ENCODE measurements around the gene RNF138. TPM values are rescaled to one million over a fixed set of nuclear protein-coding genes. Genes with fewer than 3 reads are reported as not detected.

The RNF138 gene
- polyA plus RNA-seq, 2 of the 4 experiments (the other 2 are of a cell fraction) = 17.4 to 18.3 TPM

DNA sequence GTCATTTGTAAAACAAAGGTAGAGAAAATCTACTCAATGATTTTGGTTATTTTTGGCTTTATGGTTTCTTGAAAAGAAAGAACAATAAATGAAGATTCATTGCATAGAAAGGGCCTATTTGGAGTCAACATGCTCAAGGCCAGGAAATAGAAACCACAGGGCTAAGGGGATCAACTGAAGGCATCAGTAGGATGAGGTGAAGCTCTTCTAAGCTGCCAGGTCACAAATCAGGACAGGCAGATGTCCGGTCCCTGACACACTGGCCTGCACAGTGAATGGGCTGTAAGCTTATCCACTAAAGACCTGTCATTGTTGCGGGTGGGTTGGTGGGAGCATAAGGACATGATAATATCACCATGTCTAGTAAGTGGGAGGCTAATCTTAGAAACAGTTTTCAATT is 31.6 kb upstream of the RNF138 start:
- Histone ChIP-seq H3K4me3 (no peak overlapping the region), H3K27ac (no peak overlapping the region), H3K4me2 (no peak overlapping the region), H3K9me3 (no peaks in the 10 kb centered on the region), H3K4me1 (no peaks in the 10 kb centered on the region)
- ATAC-seq (no peak), DNase-seq (ENCODE audit: low read depth in 1 of 2, low spot score in 1 of 2) (no peak), FAIRE-seq (no peak)
- ChIA-PET CTCF (interaction anchor here (1.1 to 1.6 kb wide), 2 partner anchors 12 to 14 kb away, joined by 3 to 6 read pairs; no protein-coding TSS in a partner anchor), POLR2A (interaction anchor here (0.6 kb wide), 1 partner anchor 36 kb away, joined by 16 read pairs; no protein-coding TSS in a partner anchor)
- TF ChIP-seq RFX5 (IDR thresholded peaks at IDR 0.05) = no peak
- TF ChIP-seq CHD2 (IDR thresholded peaks at IDR 0.05; ENCODE audit: low read length, partially characterized antibody) = no peak
- TF ChIP-seq NR3C1 (IDR thresholded peaks at IDR 0.05) = no peak
- TF ChIP-seq TFCP2L1 (CRISPR knock-in tag; IDR thresholded peaks at IDR 0.05) = no peak
- TF ChIP-seq ZFP36 (IDR thresholded peaks at IDR 0.05; ENCODE audit: borderline replicate concordance, partially characterized antibody) = no peak
- TF ChIP-seq, protein P1, sequence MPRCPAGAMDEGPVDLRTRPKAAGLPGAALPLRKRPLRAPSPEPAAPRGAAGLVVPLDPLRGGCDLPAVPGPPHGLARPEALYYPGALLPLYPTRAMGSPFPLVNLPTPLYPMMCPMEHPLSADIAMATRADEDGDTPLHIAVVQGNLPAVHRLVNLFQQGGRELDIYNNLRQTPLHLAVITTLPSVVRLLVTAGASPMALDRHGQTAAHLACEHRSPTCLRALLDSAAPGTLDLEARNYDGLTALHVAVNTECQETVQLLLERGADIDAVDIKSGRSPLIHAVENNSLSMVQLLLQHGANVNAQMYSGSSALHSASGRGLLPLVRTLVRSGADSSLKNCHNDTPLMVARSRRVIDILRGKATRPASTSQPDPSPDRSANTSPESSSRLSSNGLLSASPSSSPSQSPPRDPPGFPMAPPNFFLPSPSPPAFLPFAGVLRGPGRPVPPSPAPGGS (IDR thresholded peaks at IDR 0.05) = no peak
- no peak for TF ChIP-seq JUNB (IDR thresholded peaks at IDR 0.05)
- no peak for TF ChIP-seq PHF8 (IDR thresholded peaks at IDR 0.05; ENCODE audit: borderline replicate concordance, low read depth)
- TF ChIP-seq CBX8 (IDR thresholded peaks at IDR 0.05) = no peak
- TF ChIP-seq HDAC2 (IDR thresholded peaks at IDR 0.05) = no peak
- TF ChIP-seq CHD4 (IDR thresholded peaks at IDR 0.05; ENCODE audit: borderline replicate concordance) = no peak
- no peak for TF ChIP-seq EP300 (IDR thresholded peaks at IDR 0.05)
- no peak for TF ChIP-seq JUN (IDR thresholded peaks at IDR 0.05)
- TF ChIP-seq SREBF2 (IDR thresholded peaks at IDR 0.05) = no peak
- TF ChIP-seq POLR2AphosphoS2 (conservative IDR thresholded peaks at IDR 0.05; ENCODE audit: low read length) = no peak
- TF ChIP-seq NFE2L2 (conservative IDR thresholded peaks at IDR 0.05; ENCODE audit: low read length) = no peak
- no peak for TF ChIP-seq MAZ (IDR thresholded peaks at IDR 0.05; ENCODE audit: borderline replicate concordance, low read depth, low read length)
- no peak for TF ChIP-seq CBX2 (IDR thresholded peaks at IDR 0.05; ENCODE audit: borderline replicate concordance, low read depth)
- TF ChIP-seq RNF2 (IDR thresholded peaks at IDR 0.05; ENCODE audit: borderline replicate concordance, low read depth) = no peak
- TF ChIP-seq FOSB (CRISPR knock-in tag; IDR thresholded peaks at IDR 0.05) = no peak
- WGBS (ENCODE audit: missing lambda C conversion rate) = 84% methylated on average over 2 of the region's 2 CpGs

DNA sequence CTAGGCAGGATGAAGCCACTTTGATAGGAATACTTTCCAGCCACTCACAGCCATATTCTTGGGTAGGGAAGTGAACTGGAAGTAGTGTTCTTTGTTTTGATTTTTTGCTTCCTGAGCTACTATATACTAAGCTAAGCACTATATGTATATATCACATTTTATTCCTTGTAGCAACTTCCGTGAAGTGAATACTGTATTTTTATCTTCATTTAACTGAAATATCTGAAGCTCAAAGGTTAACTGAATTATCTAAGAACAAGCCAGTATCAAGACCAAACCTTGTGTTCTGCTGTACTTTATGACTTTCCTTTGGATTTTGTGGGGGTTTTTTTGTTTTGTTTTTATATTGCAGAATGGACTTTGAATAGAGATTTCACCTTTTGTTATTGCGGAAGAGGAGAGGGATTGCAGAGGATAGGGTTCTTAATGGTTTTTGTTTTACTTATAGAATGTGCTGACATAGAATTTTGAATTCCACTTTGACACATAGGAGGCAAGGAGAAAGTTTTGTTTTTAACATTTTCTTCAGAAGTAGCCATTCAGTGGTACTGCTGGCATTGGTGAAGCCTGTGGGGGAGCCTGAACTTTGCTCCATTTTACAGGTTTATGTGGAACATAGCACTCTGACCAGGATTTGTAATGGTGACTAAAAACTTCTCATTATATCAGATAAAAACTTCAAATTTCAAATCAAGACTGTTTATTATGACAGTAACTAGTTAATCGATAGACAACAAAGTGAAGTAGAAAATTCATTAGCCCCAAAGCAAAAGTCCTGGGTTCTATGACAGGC is 24.1 kb upstream of the RNF138 start:
- WGBS (ENCODE audit: missing lambda C conversion rate) = 96% methylated on average over 3 of the region's 3 CpGs
- ChIA-PET POLR2A (no interaction called here), CTCF (no interaction called here)
- Histone ChIP-seq H3K27ac (no peak overlapping the region), H3K4me3 (no peak overlapping the region), H3K4me1 (no peaks in the 10 kb centered on the region), H3K9me3 (no peaks in the 10 kb centered on the region), H3K4me2 (no peak overlapping the region)
- no peak for FAIRE-seq
- TF ChIP-seq RAD21 (conservative IDR thresholded peaks at IDR 0.05 in 1 of 2, IDR thresholded peaks at IDR 0.05 in 1 of 2) (no peak), PHF8 (IDR thresholded peaks at IDR 0.05; ENCODE audit: borderline replicate concordance, low read depth) (no peak), EHMT2 (IDR thresholded peaks at IDR 0.05; ENCODE audit: low read depth) (no peak), FOSL2 (IDR thresholded peaks at IDR 0.05) (no peak), FOSL2 (CRISPR knock-in tag; IDR thresholded peaks at IDR 0.05) (no peak), FOXS1 (CRISPR knock-in tag; IDR thresholded peaks at IDR 0.05) (no peak), KDM5A (IDR thresholded peaks at IDR 0.05) (no peak), HDAC2 (IDR thresholded peaks at IDR 0.05) (no peak), CBX2 (IDR thresholded peaks at IDR 0.05; ENCODE audit: borderline replicate concordance, low read depth) (no peak), JUN (IDR thresholded peaks at IDR 0.05) (no peak), ZSCAN20 (CRISPR knock-in tag; IDR thresholded peaks at IDR 0.05) (no peak), MAFK (IDR thresholded peaks at IDR 0.05; ENCODE audit: partially characterized antibody) (no peak)
- TF ChIP-seq, protein P2, sequence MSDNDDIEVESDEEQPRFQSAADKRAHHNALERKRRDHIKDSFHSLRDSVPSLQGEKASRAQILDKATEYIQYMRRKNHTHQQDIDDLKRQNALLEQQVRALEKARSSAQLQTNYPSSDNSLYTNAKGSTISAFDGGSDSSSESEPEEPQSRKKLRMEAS (IDR thresholded peaks at IDR 0.05) = no peak
- TF ChIP-seq, protein P3, sequence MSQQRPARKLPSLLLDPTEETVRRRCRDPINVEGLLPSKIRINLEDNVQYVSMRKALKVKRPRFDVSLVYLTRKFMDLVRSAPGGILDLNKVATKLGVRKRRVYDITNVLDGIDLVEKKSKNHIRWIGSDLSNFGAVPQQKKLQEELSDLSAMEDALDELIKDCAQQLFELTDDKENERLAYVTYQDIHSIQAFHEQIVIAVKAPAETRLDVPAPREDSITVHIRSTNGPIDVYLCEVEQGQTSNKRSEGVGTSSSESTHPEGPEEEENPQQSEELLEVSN (IDR thresholded peaks at IDR 0.05; ENCODE audit: borderline replicate concordance, low read depth) = no peak
- TF ChIP-seq, protein P4, sequence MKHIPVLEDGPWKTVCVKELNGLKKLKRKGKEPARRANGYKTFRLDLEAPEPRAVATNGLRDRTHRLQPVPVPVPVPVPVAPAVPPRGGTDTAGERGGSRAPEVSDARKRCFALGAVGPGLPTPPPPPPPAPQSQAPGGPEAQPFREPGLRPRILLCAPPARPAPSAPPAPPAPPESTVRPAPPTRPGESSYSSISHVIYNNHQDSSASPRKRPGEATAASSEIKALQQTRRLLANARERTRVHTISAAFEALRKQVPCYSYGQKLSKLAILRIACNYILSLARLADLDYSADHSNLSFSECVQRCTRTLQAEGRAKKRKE (CRISPR knock-in tag; IDR thresholded peaks at IDR 0.05; ENCODE audit: low read depth) = no peak
- DNase-seq (ENCODE audit: low read depth in 1 of 2, low spot score in 1 of 2) = no peak
- ATAC-seq = no peak
